Daoy (cell line): ENCODE measurements around the gene AIFM2. TPM values are rescaled to one million over a fixed set of nuclear protein-coding genes. Genes with fewer than 3 reads are reported as not detected.
"Not testable (repeated sequence)": the region's sequence is repeated elsewhere in the genome, so short reads cannot be mapped to it uniquely, and the experiment has no call there.

ENCODE experiments used
- DNase-seq: peaks from one replicate; pipeline ENCODE4 v3.0.0-alpha.2; 2015; ENCODE audit warnings: low read depth
- total RNA-seq: library from RNA; depleted of rRNA; stranded (reverse); fragments of >200 nt; shearing (Covaris generic); gene quantifications from 2 replicates; pipeline ENCODE4 v1.2.3, GENCODE V29; 2014

The AIFM2 gene
- total RNA-seq, 1 experiment from 2014 or later: 6.5 TPM

DNA sequence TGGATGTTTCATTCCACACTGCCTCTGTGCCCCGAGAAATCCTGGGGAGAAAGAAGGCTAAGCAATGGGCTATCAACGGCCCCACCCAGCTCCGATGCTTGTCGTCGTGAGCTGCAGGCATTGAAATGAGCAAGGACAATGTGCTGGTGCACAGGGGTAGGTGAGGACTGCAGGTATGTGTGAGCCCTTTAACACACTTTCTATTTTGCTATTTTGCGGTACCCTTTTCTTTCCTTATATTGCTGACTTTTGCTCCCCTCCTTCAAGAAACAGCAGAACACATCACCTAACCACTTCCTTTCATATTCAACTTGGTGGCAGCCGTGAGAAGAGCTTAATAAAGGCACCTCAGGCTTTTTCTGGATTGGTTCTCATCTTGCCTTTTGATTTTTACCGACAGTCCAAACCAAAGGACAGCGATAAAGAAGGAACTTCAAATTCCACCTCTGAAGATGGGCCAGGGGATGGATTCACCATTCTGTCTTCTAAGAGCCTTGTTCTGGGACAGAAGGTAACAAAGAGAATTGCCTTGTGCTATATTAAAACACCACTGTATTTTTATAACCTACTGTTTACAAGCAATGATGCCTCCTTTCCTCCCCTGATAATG lies 39.2 kb downstream of the AIFM2 start:
- no peak for DNase-seq

DNA sequence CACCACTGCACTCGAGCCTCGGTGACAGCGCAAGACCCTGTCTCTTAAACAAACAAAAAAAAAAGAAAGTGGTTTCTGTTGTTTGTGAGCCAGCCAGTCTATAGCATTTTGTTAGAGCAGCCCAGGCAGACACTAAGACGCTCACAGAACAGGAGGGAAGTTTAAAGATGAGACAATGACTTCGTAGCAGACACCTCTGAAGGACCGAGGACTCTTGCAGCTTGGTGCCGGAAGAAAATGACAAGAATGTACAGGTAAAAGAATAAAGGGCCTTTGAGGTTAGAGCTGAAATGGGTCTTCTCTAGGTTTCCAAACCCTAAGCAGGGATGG lies 40.3 kb downstream of the AIFM2 start:
- DNase-seq: no peak

DNA sequence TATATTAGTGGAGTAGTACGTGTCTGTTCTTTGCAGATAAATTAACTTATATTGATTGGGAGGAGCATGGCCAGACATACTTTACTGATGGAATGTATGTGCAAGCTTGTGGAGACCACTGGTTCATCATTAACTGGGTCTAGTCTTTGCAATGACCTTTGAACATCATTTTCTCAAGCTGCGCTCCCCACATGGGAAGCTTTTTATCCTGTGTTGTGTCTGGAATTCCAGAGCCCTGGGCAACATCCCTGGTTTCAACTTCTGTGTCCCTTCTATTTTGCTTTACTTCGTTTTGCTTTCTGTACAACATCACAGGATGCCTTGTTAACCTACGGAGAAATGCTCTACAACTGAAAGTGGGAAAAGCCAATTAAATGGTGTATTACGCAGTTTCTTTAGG lies 41.7 kb downstream of the AIFM2 start:
- DNase-seq: no peak

DNA sequence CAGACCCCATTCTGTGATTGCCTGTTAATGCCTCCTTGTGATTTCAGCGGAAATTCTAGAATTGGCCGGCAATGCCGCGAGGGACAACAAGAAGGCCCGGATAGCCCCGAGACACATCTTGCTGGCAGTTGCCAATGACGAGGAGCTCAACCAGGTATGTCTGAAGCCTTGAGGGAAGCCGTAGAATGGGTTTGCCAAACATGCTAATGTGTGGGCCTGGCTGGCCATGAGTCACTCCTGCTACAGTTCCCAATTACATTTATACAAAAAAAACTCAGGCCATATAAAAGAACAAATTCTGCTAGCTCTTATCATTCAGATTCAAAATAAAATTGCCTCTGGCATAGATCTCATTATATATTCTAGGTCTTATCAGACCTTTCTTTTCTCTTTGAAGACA lies 42.6 kb downstream of the AIFM2 start:
- DNase-seq: no peak

DNA sequence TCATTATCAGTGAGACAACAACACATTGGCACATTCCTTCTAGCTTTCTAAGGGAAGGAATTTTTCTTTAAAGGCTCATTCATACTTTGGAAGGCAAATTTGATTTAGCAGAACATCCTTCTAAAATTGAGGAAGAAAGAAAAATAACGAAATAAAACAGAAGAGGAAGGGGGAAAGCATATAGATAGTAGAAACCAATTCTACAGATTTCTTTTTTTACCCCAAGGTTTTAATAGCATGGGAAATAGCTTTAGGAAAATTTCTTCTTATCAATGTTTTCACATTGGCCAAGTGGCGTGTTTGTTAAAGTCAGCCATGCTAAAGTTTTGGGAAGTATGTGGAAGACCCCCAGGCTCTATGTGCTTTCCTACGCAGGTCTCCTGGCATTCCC lies 44.3 kb downstream of the AIFM2 start:
- DNase-seq: no peak

DNA sequence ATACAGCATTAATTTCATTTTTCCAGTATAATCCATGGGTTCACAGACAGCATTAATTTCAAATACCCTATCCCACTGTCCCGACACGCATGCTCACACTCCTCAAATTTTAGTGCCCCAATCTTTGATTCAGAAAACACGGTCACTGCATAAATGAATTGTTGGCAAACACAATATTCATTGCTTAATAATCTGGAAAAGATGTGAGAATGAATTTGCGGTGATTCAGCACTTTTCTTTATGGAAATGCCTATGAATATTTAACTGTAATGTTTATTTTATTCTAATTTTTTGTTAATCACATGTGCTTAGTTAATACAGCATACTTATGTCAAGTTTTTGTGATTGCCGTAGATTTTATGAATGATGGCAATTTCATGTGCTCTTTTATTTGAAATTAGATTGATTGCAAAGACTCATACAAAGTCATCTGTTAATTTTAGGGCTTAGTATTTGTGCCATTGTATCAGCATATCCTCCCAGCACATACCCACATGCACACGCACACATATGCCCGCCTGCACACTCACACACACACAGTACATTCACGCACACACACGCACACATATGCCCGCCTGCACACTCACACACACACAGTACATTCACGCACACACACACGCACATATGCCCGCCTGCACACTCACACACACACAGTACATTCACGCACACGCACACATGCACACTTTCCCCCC lies 44.9 kb downstream of the AIFM2 start:
- DNase-seq: no peak

DNA sequence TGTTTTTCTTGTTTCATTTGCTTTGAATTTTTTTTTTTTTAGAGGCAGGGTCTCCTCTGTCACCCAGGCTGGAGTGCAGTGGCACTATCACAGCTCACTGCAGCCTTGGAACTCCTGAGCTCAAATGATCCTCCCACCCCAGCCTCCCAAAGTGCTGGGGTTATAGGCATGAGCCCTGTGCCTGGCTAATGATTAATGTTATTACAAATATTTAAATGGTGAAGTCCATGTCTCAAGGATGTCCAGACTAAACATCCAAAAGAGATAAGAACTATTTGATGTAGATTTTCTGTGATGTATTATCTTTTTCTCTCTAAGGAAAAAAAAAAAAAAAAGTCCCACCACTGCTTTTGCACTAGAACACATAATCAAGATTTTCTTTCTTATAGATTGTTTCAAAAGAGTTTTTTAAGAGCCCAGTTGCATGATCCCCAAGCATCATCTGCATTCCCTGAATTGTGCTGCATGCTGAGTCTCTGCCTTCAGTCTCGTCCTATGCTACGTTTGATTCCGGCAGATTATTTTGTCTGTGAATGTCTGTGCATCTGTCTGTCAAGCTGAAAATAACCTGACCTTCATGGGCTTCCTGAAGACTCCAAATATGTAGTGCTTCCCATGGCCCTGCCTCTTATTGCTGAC lies 46.5 kb downstream of the AIFM2 start:
- DNase-seq: no peak

DNA sequence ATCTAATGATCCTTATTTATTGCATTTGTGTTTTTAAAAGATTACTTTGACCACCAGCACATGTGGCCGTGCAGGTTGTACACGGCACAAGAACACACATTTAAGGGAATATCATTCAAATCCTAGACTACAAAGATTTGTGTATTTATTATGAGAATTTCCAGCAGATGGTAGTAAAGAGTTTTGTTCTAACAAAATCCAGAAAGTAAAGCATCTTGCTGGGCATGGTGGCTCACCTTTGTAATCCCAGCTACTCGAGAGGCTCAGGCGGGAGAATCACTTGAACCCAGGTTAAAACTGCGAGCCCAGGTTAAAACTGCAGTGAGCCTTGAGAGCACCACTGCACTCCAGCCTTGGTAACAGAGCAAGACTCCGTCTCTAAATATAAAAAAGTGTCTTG lies 48.4 kb downstream of the AIFM2 start:
- DNase-seq: no peak

DNA sequence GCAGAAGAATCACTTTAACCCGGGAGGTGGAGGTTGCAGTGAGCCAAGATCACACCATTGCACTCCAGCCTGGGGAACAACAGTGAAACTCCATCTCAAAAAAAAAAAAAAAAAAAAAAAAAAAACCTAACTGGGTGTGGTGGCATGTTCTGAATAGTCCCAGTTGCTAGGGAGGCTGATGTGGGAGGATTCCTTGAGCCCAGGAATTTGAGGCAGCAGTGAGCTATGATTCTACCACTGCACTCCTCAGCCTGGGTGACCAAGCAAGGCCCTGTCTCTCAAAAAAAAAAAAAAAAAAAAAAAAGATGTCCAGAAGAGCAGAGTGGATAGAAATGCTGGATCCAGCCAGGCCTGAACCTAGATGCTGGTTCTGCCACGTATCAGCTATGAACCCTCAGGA lies 51.8 kb downstream of the AIFM2 start:
- DNase-seq: not testable (repeated sequence)

DNA sequence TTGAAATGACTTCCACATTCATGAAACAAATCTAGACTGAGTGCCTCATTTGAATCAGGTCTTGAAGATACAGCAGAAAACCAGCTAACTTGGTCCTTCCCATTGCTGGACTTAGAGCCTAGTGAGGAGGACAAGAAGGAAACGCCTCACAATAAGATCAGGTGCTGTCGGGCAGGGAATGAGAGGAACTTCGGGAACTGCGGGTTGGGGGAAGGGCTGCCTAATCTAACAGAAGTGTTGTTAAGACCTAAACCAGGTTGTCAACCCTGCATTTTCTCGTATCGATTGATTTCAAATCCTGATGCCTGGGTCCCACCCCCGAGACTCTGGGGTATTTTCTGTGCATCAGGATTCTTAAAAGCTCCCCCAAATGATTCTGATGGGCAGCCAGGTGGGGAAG lies 53.7 kb downstream of the AIFM2 start:
- no peak for DNase-seq

DNA sequence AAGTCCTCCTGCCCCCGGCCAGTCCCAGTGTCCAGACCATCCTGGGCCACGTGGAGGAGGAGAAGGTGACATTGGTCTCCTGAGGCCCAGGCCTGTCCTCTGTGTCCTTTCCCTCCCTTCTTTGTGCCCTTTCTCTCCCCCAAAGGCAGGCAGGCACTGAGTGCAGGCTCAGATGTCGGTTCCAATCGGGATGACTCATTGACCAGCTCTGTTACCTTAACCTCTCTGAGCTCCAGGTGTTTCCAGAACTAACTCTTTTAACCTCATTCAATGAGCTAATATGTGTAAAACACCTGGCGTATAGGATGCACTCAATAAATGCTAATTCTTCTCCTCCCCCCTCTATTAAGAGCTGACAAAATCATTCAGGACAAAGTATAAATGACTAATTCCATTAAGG lies 54.3 kb downstream of the AIFM2 start:
- no peak for DNase-seq

DNA sequence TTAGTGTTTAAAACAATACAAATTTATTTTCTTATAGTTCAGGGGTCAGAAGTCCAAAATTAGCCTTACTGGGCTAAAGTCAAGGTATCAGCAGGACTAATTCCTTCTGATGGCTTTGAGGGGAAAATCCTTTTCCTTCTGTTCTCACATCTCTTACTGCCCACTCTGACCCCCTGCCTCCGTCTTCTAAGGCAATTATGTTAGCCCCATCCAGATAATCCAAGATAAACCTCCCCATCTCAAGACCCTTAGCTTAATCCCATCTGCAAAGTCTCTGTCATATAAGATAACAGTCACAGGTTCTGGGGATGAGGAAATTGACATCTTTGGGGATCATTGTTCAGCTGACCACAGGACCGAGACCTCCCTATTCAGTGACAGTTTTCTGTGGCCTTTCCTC lies 57.7 kb downstream of the AIFM2 start:
- no peak for DNase-seq

DNA sequence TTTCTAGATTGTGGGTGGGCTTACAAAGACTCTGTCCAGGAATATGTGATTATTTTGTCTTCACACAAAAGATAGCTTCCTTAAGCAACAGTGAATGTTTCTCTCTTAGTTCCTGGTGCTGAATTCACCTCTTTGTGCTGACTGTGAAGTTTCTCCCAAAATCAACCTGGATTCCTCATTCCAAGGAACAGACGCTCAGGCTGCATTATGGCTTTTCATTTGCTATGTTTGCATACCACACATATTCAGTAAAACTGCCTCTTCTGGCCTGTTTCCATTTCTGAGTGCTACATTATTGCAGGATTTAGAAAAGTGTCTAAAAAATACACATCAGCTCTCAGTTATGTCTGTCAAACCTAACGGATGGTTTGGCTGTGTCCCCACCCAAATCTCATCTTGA lies 58.5 kb downstream of the AIFM2 start:
- DNase-seq: no peak

DNA sequence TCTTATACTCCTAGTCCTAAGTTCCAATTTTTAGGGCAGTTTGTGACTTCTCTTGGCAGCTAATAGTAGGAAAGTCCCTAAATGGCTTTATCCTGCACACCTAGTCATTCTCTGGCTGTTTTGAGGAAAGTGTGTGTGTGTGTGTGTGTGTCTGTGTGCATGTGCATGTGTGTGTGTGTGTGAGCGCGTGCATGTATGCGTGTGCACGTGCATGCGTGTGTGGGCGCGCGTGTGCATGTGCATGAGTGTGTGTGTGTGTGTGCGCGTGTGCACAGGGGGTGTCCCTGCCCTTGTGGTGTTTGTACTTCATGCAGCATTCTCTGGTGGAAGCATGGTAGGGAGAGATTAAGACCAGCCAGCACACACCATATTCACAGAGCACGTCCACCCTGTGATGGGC lies 61.8 kb downstream of the AIFM2 start:
- no peak for DNase-seq

DNA sequence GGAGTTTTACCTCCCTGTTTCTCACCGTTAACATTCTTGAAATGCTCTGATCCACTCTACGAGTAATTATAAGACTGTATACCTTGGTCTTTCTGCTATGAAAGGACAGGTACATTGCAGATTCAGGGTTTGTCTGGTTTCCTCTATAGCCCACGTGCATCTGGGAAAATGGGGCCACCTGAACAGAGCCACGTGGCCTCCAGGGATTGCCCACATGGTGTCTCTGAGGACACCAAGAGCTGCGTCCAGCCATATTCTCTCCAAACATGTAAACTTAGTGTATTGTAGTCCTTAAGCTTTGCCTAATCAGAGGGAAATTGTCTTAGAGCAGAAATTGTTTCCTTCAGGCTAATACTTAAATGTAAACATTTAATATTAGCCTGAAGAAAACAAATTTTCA lies 63.3 kb downstream of the AIFM2 start:
- DNase-seq: no peak

DNA sequence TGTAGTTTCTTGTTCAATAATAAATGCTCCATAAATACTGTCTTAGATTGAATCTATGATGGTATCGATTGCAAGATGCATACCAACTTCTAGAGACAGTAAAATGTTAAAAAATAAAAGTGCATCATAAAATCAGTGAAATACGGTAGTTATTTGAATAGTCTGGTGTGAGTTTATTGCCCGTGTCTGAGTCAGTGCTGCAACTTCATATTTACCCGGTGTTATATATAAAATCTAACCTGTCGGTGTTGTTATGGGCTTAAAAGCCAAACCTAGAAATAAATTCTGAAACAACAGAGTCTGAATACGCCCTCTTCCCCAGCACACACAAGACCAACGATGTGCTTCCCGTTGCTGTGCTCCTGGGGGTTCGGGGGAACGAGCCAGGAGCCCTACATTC lies 63.7 kb downstream of the AIFM2 start:
- no peak for DNase-seq

DNA sequence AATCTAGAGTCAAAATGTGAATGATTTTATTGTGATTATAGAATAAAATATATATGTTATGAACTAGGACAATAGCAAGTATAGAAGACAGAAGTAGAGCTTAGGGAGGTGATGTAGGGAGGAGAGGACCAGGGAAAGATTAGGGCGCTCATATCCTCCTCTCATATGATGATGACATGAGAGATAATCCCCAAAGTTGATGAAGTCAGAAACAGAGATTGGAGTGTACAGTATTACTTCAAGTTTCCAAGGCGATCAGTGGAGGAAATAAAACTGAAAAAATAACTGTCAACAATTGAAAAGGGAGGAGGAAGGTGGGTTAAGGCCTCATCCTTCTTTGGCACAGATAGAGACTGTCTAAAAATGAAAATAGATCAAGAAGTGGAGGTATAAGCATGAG lies 65.0 kb downstream of the AIFM2 start:
- no peak for DNase-seq

DNA sequence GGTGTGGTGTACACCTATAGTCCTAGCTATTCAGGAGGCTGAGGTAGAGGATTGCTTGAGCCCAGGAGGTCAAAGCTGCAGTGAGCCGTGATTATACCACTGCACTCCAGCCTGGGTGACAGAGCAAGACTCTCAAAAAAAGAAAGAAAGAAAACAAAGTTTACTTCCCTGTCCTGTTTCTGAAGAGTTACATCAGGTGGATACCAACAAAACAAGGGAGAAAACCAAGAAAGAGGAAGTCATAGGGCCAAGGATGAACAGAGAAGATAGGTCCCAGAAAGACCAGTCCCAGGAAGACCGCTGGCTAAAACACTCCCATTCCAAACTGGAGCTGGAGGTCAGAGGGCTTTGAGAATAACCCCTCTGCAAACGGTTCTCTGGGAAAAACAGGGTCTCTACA lies 66.4 kb downstream of the AIFM2 start:
- no peak for DNase-seq

DNA sequence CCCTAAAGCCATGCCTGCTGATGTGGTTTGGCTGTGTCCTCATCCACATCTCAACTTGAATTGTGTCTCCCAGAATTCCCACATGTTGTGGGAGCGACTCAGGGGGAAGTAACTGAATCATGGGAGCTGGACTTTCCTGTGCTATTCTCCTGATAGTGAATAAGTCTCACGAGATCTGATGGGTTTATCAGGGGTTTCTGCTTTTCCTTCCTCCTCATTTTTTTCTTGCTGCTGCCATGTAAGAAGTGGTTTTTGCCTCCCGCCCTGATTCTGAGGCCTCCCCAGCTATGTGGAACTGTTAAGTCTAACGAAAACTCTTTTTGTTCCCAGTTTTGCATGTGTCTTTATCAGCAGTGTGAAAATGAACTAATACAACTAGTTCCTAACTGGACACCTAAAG lies 68.1 kb downstream of the AIFM2 start:
- DNase-seq: no peak

DNA sequence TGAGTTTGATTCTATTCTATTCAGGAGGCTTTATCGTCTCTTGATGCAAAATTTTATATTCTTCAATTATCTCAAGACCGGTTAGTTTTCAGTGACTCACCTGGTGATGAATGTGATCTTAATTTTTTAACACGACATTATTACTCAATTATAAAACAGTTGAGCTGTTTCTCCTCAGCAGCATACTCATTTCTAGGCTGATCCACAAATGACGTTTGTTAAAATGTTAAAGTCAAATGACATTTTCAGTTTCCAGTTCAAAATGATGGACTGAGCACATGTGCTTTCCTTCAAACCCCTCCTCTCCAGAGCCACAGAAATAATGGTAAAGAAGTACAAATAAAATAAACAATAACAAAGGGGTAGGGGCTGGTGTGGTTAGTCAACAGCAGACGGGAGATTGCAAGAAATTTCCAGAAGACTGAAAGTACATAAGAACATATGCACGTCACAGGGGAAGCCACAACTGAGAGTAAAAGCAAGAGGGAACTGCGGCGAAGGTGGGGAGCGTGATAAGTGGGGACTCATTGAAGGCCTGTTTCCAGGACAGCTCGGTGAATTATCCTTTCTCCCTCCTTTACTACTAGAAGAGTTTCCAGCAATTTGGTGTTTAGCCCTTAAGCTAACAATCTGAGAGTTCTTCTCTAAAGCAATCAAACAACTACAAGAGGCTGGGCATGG lies 69.1 kb downstream of the AIFM2 start:
- DNase-seq: no peak
